ENCODE results near the gene MPND. TPM values are rescaled to one million over a fixed set of nuclear protein-coding genes. Genes with fewer than 3 reads are reported as not detected.

The MPND gene, protein sequence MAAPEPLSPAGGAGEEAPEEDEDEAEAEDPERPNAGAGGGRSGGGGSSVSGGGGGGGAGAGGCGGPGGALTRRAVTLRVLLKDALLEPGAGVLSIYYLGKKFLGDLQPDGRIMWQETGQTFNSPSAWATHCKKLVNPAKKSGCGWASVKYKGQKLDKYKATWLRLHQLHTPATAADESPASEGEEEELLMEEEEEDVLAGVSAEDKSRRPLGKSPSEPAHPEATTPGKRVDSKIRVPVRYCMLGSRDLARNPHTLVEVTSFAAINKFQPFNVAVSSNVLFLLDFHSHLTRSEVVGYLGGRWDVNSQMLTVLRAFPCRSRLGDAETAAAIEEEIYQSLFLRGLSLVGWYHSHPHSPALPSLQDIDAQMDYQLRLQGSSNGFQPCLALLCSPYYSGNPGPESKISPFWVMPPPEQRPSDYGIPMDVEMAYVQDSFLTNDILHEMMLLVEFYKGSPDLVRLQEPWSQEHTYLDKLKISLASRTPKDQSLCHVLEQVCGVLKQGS
- total RNA-seq = 10 to 100 TPM; 21.1 to 22.3 TPM
- long read RNA-seq = 0 reads

DNA sequence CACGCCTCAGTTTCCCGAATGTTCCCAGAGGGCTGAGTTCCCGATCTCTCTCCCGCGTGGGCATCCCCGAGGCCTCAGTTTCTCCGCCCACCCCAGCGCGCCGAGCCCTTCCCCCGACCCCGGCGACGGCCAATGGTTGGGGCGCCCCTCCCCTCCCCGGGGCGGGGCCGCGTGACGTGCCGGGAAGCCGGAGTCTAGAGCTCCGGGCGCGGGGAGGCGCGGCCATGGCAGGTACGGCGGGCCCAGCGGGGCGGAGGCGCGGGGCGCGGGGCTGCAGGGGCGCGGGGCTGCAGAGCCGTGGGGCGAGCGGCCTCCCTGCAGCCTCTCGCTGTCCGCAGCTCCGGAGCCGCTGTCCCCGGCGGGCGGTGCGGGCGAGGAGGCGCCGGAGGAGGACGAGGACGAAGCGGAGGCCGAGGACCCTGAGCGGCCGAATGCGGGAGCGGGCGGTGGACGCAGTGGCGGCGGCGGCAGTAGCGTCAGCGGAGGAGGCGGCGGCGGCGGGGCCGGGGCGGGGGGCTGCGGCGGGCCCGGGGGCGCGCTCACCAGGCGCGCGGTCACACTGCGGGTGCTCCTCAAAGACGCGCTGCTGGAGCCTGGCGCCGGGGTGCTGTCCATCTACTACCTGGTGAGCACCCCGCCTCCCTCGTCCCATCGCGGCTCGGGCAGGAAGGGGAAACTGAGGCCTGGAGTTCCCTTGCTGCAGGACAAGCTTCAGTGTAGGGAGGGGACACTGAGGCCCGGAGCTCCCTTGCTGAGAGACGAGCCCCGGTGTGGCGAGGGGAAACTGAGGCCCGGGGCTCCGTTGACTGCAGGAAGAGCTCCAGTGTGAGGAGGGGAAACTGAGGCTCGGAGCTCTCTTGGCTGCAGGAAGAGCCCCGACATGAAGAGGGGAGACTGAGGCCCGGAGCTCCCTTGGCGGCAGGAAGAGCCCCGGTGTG, at the start of gene MPND:
TSS of gene MPND (plus strand) at position 193 of the 938 bp plus-strand sequence. CDS start at position 225, 32 bp downstream.
- intact Hi-C loops (cut with DNase I) = no loop called here
- DNase-seq (peak; percentile 95), ATAC-seq (peak; percentile 92 to 93)

DNA sequence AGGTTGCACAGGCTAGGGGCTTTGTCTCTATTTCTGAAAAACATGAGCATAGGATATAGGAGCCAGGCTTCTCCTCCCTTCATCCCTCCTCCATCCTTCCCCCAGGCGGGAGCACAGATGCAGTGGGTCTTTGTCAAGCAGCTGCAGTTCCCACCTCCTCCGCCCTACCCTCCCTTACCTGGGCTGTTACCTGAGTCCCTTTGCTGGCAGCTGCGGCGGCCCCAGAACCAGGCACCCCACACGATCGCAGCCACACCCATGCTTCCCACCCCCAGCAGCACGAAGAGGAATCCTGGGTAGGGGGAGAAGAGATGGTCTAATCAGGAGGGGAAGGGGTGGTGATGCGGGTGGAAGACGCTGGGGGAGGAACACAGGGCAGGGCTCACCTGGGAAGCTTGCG, 49.0 kb upstream of the MPND start:
- intact Hi-C loops (cut with DNase I) = no loop called here
- DNase-seq = no peak
- no peak for ATAC-seq

DNA sequence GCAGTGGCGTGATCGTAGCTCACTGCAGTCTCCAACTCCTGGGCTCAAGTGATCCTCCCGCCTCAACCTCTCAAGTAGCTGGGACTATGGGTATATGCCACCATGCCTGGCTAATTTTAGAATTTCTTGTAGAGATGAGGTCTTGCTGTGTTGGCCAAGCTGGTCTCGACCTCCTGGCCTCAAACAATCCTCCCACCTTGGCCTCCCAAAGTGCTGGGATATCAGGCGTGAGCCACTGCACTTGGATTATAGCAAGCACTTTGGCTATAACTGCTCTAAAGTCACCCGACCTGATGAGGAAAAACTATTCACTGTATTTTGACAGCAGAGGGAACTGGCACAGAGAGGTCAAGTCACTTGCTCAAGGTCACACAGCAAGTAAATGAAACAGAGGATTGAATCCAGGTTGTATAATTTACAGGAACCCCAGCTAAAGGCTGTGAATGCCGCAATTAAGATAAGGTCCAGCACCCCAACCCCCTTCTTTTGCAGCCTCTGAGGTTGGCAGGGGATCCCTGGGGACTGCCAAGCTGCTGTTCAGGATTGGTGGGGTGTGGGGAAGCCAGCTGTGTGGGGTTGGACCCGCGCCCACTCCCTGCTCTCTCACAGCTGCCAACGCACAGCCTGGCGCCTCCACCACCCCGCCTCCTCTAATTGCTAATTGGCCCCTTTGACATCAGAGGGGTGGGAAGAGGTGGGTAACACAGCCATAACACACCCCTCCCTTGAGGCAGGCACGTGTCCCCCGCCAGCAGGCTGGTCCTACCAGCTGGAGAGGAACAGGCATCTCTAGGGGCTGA, 47.2 kb upstream of the MPND start:
- peak in 1 of 2 donors; percentile 27 for ATAC-seq
- DNase-seq = no peak
- intact Hi-C loops (cut with DNase I) = no loop called here

DNA sequence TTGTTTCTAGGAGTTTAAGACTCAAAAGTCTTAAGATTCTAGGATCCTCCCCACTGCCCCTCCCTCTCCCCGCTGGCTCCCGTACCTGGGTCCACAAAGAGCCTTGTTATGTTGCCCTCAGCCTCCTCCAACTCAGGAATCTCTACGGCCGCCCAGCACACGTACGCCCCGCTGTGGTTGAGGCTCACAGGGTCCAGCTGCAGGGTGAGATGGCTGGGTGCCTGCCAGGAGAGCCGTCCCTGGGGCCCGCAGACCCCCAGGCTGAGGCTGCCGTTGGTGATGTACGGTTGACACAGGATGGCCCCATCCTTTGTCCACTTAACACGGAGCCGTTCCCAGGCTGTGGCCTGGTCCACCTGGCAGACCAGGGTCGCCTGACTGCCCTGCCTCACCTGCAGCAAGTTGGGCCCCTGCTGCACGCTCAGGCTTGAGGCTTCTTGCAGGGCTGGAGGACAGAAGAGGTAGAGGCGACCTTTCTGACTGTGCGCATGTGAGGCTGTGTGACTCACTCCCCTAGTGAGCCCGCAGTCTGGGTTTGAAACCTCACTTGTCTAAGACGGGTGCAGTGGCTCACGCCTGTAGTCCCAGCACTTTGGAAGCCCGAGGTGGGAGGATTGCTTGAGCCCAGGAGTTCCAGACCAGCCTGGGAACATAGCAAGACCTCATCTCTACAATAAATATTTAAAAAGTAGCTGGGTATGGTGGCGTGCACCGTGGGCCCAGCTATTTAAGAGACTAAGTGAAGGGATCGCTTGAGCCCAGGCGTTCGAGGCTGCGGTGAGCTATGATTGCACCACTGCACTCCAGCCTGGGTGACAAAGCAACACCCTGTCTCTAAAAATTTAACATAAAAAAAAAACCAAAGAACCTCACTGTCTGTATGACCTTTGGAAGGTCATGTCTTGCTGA, 45.2 kb upstream of the MPND start:
- ATAC-seq = no peak
- no peak for DNase-seq
- intact Hi-C loops (cut with DNase I) = no loop called here

DNA sequence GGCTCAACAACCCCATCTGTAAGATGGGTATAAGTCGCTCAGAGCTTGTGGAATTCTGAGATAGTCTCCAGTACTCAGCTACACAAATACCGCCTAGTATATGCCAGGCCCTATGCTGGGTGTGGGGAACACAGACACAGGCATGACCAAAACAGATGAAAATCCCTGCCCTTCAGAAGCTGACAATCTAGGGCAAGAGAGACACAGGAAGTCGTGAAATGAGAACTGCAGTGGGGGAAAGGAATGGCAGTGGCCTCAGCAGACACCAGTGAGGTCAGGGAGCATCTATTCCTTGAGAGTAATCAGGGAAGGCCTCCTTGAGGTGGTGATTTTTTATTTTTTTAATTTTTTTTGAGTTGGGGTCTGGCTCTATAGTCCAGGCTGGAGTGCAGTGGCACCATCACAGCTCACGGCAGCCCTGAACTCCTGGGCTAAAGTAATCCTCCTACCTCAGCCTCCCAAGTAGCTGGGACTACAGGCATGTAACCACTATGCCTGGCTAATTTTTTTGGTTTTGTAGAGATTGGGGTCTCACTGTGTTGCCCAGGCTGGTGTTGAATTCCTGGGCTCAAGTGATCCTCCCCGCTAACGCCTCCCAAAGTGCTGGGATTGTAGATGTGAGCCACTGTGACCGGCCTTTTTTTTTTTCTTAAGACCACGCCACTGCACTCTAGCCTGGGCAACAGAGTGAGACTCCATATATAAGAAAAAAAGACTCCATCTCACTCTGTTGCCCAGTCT, 44.4 kb upstream of the MPND start:
- intact Hi-C loops (cut with DNase I) = no loop called here
- no peak for DNase-seq
- ATAC-seq = no peak

DNA sequence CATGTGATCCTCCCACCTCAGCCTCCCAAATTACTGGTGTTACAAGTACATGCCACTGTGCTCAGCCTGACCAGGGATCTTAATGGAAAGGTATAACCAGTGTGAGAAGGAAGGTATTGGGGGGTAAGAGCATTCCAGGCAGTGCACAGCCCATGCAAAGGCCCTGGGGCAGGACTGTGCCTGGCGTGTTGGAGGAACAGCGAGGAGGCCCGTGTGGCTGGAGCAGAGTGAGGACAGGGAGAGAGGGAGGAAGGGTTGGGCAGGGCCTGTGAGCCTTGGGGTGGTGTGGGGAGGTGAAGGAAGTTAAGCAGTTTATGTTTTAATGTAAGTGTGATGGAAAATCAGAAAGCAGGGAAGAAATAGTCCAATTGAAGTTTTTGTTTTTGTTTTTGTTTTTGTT, 42.8 kb upstream of the MPND start:
- DNase-seq (no peak), ATAC-seq (no peak)
- intact Hi-C loops (cut with DNase I) = no loop called here

DNA sequence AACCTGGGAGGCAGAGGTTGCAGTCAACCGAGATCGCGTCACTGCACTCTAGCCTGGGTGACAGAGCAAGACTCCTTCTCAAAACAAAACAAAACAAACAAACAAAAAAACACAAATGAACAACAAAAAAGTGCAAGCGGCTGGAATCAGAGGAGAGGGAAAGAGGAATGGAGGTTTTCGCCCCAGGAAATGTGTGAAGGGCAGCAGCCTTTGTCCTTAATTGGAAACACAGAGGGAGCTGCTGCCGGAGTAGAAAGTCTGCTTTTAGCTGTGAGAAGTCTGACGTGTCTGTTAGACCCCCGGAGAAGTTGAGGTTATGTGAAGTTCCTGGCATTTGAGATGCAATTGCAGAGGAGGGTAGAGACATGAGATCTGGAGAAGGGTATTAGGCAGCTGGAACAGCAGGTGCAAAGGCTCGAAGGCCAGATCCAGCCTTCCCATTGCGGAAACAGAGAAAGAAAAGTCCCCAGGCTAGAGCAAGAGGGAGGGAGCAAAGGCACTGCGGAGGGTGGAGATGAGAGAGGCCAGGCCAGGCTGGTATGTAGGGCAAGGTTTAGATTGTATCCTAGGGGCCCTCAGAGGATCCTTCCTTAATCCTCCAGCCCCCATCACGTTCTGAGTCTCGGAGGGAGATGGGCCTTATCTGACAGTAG, 41.6 kb upstream of the MPND start:
- intact Hi-C loops (cut with DNase I) = no loop called here
- ATAC-seq = no peak

DNA sequence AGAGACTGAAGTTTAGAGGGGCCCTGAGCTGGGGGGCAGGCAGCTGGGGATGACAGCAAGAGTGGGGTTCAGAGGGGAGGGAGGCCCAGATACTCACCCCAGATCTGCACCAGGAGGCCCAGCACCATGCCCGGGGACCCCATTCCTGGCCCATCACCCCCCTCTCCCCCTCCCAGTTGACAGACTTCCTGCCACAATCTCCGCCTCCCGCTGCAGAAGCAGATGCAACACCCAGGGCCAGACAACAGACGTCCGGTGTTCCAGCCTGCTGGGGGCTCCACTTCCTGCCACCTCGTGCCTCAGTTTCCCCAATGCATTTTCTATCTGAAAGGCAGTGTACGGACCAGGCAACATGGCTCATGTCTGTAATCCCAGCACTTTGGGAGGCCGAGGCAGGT, 41.1 kb upstream of the MPND start, which contains the start of gene TMIGD2:
TSS of gene TMIGD2 (minus strand) at position 147 of the 398 bp plus-strand sequence. CDS start at position 143, 4 bp downstream.
- ATAC-seq (no peak), DNase-seq (no peak)
- intact Hi-C loops (cut with DNase I) = no loop called here

More for the DNA sequence above, 41.6 kb upstream of the MPND start:
- DNase-seq = no peak

DNA sequence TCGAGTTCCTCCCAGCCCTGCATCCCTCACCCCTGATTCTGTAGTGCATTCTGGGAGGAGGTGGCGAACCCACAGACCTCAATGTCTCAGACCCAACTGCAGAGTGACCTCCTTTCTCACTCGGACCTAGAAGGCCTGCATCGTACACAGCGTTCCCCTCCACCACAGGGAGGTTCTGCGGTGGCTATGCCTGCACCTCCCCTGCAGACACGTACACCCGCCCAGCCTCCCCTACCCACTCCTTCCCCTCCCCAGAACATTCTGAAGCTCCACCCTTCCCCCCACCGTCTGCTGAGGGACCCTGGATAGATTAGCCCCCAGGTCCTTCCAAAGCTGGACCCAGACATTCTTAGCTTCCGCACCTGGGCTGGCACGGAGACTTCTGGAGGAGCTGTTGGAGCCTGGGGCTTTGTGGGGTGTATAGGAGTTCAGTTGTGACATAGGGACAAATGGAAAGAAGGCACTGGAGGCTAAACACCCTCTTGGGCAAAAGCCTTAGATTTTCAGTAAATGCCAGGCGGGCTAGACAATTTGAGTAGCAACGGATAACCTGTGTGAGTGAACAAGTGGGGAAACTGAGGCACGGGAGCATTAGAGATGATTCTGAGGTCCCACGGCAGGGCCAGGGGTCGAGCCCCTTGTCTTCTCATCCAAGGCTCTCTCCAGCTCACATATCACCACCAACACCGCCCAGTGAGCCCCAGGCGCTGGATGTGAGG, 39.4 kb upstream of the MPND start:
- no peak for ATAC-seq
- DNase-seq = no peak
- intact Hi-C loops (cut with DNase I) = no loop called here

DNA sequence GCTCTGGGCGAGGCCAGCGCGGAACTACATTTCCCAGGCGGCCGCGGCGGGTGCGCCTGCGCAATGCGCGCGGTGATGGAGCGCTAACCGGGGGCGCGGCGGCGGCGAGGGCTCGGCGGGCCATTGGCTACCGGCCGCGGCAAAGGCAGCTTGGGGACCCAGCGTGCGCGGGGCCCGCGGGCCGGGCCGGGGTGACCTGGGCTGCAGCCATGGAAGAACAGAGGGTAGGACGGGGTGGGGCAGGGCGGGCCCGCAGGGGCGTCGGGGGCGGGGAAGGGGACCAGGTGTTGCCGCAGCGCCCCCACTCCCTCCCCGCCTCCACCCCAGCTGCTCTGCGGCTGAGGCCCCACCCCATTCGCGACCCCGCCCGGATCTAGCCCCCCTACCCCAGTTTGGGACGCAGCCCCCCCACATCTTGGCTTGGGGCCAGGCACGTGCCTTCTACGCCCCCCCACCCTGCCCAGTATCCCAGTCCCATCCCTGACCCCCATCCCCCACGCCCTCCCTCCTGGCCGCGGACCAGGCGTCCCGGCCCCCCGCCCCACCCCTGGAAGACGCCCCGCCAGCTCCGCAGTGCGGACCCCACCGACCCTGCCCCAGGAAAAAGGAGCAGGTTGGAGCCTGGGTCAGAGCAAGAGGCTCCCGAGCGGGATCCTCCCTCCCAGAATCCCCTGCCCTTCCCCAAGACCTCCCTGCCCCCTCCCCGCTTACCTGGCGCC, 38.7 kb upstream of the MPND start, which contains the start of gene FSD1:
TSS of gene FSD1 (plus strand) at position 61 of the 719 bp plus-strand sequence. CDS start at position 210, 149 bp downstream.
- DNase-seq (no peak), ATAC-seq (peak; percentile 41 to 56)
- intact Hi-C loops (cut with DNase I) = no loop called here

DNA sequence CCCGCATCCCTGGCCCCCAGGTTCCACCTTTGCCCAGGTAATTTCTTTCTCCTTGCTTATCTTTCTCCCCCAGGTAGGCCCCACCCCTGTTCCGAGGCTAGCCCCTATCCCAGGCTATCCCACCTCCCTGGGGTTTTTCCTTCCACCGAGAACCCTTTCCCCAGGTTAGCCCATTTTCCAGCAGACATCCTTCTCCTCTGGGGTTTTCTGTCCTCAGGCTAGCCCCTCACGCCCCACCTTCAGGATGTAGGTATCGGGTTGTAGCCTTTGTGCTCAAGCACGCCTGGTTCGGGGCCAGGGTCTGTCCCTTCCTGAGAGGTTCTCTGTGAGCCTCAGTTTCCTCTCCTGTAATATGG, 38.1 kb upstream of the MPND start:
- ATAC-seq (no peak), DNase-seq (no peak)
- intact Hi-C loops (cut with DNase I) = no loop called here

DNA sequence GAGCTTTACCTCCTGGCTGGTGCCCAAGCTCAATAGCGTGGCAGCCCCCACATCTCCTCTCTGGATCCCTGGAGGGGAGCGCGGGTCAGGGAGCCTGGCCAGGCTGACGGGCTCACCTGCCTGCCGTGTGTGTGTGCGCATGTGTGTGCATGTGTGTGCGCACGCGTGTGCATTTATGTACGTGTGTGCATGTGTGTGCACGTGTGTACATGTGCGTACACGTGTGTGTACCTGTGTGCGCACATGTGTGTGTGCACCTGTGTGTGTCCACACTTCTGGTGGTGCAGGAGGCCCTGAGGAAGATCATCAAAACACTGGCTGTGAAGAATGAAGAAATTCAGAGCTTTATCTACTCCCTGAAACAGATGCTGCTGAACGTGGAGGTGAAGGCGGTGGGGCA, 37.7 kb upstream of the MPND start:
- DNase-seq = no peak
- ATAC-seq = no peak
- intact Hi-C loops (cut with DNase I) = no loop called here

DNA sequence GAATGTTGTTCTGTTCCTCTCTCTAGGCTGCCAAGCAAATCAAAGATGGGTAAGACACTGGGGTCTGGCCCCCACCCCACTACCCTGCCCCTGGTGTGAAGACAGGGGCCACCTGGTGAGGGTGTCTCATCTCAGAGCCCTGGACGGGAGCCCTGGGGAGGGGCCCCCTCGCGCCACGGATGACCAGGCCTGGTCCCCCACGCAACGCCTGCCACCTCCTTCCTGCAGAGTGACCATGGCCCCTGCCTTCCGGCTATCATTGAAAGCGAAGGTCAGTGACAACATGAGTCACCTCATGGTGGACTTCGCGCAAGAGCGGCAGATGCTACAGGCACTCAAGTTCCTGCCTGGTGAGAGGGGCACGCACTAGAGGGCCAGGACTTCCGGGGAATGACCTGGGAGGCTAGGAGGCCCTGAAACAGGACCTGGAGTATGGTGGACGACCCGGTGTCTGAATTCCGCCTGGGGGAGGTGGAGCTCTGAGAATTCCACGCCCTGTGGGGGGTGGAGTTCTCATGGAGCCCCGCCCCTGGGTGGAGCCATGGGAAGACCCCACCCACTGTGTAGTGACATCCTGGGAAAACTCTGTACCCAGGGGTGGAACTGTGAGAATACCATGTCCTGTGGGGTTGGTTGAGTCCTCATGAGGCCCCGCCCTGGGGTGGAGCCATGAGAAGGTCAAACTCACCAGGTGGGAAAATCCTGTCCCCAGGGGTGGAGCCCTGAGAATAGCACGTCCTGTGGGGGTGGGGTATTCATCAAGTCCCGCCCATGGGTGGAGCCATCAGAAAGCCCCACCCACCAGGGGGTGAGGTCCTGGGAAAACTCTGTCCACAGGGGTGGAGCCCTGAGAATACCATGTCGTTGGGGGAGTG, 32.9 kb upstream of the MPND start:
- intact Hi-C loops (cut with DNase I) = no loop called here
- DNase-seq (no peak), ATAC-seq (no peak)

DNA sequence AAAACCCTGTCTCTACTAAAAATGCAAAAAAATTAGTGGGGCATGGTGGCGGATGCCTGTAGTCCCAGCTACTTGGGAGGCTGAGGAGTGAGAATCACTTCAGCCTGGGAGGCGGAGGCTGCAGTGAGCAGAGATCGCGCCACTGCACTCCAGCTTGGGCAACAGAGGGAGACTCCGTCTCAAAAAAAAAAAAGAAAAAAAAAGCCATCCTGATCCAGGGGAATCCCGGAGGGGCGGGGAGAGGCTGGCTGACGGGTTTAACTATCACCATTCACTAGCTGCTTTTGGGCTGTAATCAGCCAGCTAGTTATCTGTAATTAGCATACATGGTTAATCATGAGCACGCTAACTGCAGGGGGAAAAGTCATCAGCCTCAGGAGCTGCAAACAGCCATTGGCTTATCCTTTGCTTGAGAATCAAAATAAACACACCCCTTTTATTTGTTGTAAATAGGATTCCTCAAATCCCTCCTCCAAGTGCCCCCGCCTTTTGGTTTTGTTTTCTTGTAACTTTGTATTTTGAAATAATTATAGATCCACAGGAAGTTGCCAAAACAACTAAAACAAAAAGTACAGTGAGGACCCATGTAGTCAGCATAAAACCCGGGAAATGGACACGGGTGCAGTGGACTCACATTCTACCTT, 29.4 kb upstream of the MPND start:
- intact Hi-C loops (cut with DNase I) = no loop called here
- DNase-seq (no peak), ATAC-seq (no peak)

Data from left cardiac atrium (tissue), 4 donors.